CD4-positive, alpha-beta T cell treated with Interleukin-2 at 100 ng/mL for 4 hours (primary cell): ENCODE results near the gene HNRNPUL1.
"Not testable (repeated sequence)": the region's sequence is repeated elsewhere in the genome, so short reads cannot be mapped to it uniquely, and the experiment has no call there.

Experiments used
- DNase-seq: peaks from one replicate; pipeline ENCODE4 v3.0.0-alpha.2; 2020; ENCODE audit warnings: low spot score

The HNRNPUL1 gene

DNA sequence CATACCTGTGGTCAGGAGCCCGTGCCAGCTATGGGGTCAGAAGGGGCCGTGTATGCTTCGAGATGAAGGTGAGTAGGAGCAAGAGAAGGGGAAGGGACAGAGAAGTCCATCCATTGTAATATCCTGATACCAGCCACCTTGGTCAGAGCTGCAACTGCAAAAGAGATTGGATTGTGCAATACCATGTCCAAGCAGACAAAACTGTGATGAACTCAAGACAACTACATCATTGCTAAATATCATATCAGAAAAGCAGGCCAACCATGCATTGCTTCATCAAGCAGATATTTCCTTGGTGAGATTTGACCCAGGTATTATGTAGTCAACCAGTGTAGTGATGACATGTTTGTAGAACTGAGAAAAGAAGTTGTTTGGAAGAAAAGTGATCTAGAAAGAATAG is 12.1 kb downstream of the HNRNPUL1 start:
- no peak for DNase-seq

DNA sequence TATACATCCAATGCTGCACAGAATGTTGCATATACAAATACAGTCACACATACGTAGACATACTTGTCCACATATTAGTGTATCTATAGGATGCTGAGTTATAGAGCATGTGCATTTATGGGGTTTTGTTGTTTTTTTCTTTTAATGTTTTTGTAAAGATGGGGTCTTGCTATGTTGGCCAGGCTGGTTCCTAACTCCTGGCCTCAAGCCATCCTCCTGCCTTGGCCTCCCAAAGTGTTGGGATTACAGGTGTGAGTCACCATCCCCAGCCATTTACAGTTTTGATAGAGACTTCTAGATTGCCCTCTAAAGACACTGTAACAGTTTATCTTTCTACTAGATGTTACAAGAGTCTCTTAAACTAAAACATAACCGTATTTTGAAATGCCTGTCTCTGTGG is 14.3 kb downstream of the HNRNPUL1 start:
- no peak for DNase-seq

DNA sequence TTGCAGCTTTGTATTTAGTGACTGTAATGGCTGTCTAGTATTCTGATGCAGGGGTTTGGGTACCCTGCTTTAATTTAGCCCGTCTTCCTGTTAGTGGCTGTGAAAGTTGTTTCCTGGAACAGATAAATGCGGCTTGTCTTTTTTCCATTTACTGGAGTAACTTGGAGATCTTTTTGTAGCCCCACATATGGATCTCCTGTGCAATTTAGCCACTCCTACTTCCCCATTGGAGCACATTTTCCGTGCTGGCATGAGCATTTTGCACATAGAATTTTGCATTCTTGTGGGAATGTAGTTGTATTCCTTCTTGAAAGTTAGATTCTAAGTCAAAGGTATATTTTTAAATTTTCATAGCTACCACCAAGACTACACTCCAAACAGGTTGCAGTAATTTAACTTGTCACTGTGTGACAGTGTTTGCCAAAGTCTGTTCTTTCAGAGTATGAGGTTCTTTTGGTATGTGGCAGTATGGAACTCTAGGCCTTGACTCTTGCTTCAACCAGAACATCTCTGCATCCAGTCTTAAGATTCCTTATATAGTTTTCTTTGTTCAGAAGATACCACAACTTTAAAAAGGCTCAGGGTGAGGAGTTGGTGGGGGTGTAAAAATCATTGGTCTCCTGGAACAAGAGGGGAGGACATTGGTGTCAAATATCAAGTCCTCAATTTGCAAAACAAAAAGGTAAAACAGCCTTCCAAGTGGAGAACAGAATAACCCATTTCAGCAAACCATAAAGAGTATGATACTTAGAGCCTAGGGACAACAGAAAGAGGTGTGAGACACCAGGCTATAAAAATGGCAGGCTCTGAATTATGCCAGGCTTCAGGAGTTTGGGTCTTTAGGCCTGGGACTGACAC is 24.7 kb downstream of the HNRNPUL1 start:
- no peak for DNase-seq

DNA sequence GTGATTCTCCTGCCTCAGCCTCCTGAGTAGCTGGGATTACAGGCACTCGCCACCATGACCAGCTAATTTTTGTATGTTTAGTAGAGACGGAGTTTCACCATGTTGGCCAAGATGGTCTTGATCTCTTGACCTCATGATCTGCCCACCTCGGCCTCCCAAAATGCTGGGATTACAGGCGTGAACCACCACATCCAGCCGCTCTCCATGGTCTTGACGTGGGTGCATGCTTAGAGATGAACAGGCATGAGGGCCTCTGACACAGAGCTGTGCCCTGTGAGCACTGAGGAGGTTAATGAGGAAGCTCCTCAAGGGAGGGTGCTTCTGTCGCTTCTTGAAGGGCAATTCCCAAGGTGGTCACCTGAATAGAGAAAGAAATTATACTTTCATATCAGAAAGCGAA is 25.6 kb downstream of the HNRNPUL1 start:
- not testable (repeated sequence) for DNase-seq

DNA sequence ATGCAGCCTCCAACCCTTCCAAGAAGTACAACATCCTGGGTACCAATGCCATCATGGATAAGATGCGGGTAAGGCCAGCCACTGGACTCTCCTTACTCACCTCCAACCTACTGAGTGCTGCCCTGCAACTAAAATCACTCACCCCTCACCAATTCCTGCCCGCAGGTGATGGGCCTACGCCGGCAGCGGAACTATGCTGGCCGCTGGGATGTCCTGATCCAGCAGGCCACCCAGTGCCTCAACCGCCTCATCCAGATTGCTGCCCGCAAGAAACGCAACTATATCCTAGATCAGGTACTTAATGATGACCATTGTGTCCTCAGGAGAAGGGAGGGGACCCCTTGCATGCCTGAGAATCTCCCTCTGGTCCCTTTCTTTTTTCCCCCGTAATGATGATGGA is 30.2 kb downstream of the HNRNPUL1 start:
- no peak for DNase-seq

DNA sequence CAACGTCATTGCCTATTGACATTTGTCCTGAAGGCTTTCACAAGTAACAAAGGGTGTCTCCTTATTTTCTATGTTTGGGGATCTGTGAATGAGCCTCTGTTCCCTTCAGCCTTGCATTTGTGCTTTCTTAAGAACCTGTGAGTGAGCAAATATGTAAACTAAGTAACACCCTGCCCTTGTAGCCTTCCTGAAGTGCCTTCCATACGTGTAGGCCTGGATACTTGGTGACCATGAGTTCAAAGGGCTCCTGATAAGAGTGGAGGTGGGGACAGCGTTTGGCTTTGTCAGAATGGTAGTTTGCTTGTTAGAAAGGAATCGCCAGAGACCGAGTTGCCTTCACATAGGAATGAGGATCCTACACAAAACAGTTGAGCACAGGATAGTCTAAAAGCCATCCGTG is 31.3 kb downstream of the HNRNPUL1 start:
- DNase-seq, result no peak

DNA sequence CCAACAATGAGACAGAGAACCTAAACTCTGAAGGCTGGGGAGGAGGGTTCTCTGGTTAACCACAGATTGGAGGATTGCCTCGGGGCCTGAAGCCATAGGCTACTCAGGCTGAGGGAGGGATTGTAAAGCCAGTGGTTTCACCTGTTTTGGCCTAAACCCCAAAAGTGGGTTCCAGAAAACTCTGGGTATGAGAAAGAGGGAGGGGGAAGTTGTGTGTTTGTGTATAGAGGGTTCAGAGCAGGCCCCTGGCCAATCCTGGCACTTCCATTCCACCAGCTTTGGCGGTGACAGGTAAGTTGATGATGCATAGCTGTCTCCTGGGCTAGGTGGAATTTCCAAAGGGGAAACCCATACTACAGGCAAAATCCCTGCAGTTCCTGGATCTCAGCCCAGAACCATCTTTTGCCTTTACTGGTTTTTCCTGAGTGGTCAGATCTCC is 32.3 kb downstream of the HNRNPUL1 start:
- no peak for DNase-seq

DNA sequence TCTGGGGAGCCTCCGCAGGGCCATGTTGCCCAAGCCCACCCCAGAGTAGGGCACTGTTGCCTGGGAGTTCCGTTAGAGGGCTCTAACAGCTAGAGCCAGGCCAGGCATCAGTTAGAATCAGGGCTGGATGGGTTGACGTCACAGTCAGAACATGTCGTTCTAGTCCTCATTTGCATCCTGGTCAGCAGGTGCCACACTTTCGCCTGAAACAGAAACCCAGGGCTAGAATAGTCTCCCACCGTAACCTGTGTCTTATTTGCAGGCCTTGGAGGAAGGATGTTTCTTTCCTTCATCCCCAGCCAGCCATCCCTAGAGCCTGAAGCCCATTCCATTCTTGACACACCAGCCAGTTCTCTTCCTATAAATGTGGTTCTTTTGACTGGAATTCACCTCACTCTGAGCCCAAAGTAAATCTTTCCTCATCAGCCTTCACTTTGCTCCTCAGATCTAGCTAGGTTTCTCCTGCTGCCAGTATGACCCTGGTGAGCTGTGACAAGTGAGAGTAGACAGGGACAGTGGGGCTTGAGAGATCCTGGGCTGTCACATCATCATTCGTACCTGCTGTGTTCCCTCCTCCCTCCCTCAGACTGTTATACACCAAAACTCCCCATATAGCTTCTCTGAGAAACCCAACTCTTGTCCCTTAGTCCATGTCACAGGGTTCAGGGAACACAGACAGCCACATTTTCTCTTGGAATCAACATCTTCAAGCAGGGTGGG is 33.6 kb downstream of the HNRNPUL1 start:
- DNase-seq, result peak; percentile 46

DNA sequence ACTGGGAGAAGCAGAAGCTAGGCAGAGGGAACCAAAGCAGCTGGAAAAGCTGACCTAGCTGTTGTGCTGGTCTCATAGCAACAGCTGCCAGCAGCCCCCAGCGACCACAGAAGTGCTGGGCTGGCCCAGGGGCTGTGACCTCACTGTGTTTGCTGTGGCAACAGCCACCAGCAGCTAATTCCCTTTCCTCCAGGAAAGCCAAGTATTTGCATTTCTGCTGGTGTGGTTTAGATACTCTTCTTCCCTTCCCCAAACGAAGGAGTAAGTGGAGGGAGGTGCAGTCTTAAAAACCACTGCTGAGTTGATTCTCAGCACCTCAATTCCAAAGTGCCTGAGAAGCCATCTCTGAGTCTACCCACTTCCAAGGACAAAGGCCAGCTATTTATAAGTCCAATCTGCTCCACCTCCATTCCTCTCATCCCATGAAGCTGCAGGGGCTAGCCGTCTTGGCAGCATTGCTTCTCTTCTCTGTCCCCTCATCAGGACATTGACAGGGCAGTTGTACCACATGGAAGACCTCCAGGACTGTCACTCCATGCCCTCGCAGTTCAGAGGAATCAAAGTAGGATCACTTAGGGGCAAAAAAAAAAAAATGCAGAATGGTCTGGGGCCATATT is 34.3 kb downstream of the HNRNPUL1 start:
- peak; percentile 84 for DNase-seq

DNA sequence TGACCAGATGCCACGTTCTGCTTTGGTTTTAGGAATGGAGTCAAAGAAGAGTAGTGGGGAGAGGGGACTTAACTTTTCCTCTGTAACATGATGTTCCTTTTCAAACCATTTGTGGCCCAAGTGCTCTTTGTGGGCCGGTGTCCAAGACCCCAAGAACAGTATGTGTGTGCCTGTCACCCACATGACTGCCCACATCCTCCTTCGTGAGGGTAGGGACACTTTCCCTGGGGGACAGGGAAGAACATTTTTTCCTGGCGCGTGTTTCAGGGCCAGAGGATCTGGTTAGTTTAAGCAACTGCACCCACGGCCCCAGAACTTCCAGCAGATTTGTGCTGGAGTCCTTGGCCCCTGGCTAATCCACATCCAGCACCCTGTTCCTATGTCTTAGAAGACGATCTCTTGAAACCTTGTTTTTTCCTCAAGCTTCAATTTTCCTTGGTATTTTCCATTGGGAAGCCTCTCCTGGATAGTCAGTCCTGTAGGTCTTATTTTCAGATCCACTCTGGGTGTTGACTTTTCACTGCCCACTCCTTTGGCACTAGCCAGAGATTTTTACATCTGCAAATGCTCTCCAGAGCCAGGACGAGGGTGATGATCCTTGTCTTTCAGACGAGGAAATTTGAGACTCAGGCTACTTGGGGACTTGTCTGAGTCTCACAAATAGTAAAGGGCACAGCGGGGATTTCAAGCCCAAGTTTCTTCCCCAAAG is 35.0 kb downstream of the HNRNPUL1 start:
- no peak for DNase-seq

DNA sequence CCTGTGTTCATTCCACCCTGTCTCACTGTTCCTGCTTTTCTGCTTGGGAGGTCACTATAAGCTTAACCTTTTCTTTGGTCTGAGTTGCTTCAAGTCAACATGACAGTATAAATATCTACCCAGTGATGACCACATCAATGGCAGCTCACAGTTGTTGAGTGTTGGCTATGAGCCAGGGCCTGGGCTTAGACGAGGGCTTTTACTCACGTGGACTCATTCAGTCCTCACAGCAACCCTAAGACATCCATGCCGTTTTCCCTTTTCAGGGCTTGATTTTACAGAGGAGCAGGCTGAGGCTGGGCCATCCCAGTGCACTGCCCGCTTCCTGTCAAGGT is 35.5 kb downstream of the HNRNPUL1 start:
- peak; percentile 74 for DNase-seq

DNA sequence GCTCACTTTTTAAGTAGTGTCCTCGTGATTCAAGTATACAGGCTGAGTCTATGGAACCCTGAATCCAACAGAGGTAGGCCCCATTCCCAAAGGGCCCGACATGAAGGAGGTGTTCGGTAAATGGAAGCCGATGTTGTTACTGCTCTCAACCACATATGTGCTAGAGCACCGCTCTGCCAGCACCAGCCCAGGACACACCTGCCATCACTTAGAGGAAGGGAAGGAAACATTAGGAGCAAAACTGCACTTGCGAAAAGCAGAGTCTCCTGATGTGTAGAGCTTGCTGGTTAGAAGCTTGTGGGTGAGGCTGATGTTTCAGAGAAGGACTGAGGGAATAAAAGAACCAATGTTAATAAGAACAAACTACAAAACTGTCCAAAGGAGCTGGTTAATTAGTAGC is 36.4 kb downstream of the HNRNPUL1 start:
- DNase-seq, result no peak

DNA sequence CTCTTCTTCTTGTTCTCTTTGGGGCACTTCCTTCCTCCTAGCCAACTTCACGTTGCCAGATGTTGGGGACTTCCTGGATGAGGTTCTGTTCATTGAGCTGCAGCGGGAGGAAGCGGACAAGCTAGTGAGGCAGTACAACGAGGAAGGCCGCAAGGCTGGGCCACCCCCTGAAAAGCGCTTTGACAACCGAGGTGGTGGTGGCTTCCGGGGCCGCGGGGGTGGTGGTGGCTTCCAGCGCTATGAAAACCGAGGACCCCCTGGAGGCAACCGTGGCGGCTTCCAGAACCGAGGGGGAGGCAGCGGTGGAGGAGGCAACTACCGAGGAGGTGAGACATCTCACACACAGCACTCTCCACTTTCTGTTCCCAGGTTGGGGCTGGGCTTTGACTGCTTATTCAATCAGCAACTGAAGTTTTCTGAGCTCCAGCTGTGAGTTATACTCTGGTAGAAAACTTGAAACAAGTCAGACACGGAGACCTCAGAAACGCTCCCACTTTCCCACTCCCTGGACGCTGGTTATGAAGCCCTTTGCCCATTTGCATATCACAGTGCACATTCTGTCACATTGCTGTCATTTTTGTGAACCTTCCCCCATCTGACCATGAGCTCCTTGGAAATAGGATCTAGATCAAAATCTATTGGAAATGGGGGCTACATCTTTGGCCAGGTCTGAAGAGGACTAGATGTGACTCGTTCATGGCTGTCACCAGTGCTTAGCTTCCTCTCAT is 38.6 kb downstream of the HNRNPUL1 start:
- DNase-seq, result peak; percentile 75

DNA sequence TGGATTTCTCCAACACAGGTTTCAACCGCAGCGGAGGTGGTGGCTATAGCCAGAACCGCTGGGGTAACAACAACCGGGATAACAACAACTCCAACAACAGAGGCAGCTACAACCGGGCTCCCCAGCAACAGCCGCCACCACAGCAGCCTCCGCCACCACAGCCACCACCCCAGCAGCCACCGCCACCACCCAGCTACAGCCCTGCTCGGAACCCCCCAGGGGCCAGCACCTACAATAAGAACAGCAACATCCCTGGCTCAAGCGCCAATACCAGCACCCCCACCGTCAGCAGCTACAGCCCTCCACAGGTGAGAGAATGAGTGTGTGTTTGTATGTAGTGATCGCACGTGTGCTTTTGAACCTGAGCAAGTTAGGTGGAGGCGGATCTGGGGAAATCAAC is 39.8 kb downstream of the HNRNPUL1 start:
- DNase-seq, result peak; percentile 59

DNA sequence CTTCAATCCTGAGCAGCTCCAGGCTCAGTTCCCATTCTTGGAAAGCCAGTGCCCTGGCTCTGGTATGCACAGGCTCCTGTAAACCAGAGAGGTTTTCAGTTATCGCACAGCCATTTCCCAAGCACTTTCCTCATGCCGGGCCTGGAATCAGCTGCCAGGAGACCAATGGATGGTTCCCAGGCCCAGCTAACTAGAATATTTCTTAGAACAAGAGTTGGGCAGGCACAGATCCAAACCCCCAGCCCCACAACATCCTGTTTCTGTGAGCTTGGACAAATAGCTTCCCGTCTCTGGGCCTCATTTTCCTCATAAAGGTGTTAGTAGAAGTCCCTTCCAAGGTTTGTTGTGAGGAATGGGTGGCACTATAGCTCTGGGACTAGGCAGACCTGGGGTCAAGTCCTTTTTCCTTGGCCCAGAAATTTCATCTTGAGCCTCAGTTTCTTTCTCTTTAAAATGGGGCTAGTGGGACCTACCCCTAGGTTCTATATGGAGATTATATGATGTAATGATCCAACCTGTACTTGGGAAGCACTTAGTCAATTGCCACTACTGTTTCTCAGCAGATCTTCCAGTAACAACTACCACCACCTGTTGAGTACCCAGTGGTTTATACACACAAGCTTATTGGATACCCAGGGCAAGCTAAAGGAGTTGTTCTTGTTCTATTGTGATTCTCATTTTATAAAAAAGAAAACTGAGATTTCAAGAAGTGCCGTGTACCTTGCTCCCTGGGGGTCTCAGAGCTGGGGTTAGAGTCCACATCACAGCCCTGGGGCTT is 40.7 kb downstream of the HNRNPUL1 start:
- DNase-seq, result no peak

DNA sequence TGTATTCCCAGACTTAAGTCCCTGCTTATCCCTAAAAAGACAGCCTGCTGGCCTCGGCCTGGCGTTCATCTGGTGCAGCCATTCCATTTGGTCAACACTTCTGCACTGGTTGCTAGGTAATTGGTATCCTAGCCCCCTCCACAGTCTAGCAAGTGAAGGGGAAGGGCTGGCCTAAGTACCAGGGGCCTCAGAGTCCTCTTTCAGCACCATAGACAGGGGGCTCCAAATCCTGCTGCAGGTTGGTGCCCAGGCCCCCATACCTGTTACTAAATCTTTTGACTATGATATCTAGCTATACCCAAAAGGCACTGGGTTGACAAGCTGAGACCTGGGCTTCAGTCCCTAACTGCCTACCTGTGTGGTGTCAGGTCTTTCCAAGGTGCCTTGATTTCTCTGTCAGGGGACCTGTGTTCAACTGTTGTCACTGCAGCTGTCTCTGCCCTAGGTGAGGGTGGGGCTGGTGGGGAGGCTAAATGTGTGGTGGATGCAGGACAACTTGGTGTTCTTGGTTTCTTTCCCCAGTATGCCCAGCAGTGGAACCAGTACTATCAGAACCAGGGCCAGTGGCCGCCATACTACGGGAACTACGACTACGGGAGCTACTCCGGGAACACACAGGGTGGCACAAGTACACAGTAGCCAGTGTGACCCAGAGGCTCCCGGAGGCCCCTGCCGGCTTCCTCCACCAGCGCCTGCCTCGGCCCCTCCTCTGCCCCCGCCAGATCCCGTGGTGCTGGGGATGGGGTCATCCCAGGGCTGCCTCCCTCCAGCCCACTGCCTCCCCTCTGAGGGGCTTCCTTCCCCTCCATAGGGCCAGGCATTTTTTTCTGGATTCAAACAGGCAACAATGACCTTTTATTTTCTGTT is 42.0 kb downstream of the HNRNPUL1 start:
- DNase-seq, result no peak

DNA sequence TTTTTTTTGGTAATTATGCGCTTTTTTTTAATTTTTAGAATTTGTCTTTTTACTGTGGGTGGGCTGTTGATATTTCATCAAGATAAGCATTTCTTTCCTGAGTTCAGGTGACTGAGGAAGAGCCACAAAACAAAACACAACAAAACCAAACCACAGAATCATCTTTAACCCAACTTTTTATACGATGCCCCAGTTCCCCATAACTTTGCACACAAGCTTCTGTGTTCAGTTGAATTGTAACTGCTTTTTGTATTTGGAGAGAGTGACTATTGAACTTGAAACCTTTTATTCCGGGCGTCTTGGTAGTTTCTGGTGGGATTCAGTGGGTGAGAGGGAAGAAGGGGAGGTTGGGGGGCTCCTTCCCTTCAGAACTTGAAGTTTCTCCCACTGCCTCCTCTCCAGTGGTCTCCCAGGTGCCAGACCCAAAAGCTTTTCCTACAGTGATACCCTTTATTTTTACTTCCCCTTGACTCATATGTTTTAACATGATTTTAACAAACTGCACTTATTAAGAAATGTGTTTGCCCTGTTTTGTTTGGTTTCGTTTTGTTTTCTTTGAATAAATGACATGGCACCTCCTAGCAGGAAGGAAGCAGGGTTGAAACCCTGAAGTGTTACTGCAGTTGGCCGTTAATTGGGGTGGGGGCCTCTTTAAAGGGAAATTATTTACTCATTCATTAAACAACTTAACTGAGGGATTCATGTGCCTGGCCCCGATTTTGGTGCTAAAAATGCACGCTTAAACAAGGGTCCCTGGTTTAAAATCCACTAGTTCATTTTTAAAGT is 43.1 kb downstream of the HNRNPUL1 start:
- DNase-seq, result peak; percentile 78

DNA sequence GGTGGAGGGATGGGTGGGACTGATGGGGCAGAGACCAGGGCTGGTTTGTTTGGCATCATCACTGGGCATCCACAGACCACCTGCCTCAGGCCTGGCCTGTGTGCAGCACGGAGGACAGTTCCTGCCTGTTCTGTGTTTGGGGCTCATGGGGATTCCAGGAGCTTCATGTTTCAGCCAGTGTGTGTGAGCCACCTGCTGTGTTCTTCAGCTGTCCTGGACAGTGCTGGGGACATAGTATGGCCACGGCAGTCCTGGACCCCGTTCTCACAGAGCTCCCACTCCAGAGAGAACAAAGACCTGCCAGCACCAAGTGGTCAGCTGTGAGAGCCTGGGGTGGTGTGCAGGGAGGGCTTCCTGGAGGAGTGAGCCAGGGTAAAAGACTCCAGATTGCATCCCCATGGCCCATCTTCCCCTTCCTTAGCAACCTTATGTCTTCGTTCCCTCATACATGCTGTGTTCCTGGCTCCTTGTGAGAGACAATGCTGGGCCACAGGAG is 43.8 kb downstream of the HNRNPUL1 start:
- no peak for DNase-seq
